Caco-2 (cell line): ENCODE measurements around the gene UST. TPM values are rescaled to one million over a fixed set of nuclear protein-coding genes. Genes with fewer than 3 reads are reported as not detected.

Source experiments
- BruUV-seq: library from RNA; stranded (reverse); fragments of 400-500 nt; replicated peaks from 2 replicates; lab custom pipeline; 2021; lab: Mats Ljungman, UMichigan
- CTCF ChIA-PET: fragments of 300-600 bp; sonication (Branson Sonifier 250); formaldehyde crosslinking; loops from one replicate; lab custom pipeline; 2022; ENCODE audit warnings: antibody characterized with exemption; lab: Charles Lee
- POLR2A ChIA-PET: fragments of 300-600 bp; sonication (Branson Sonifier 250); formaldehyde crosslinking; loops from one replicate; lab custom pipeline; 2022; ENCODE audit warnings: antibody characterized with exemption; lab: Charles Lee
- DNase-seq, 2 experiments: peaks; one replicate each; pipeline versions ENCODE4 v3.0.0 to v3.0.0-alpha.2; 2020 to 2022
- H3K27me3 ChIP-seq: replicated peaks from 2 replicates; pipeline ENCODE4 v1.6.0; 2011; ENCODE audit warnings: low read length; ENCODE audit not compliant: control insufficient read depth, insufficient read depth
- H3K36me3 ChIP-seq: 2 replicates; pipeline ENCODE4 v1.5.1; 2011; ENCODE audit warnings: low read length; ENCODE audit not compliant: control insufficient read depth, insufficient read depth
- H3K4me1 ChIP-seq: fragments of 250-450 bp; sonication (Bioruptor Pico); 2 replicates; pipeline ENCODE4 v1.5.1; 2020; ENCODE audit warnings: mild to moderate bottlenecking
- H3K4me3 ChIP-seq: 2 replicates; pipeline ENCODE4 v1.5.1; 2011; ENCODE audit warnings: low read depth, mild to moderate bottlenecking, control low read depth, low read length
- H3K9me3 ChIP-seq: fragments of 250-450 bp; sonication (Bioruptor Pico); 2 replicates; pipeline ENCODE4 v1.5.1; 2020; ENCODE audit warnings: mild to moderate bottlenecking, moderate library complexity
- H3K27ac Mint-ChIP-seq: one replicate; pipeline ENCODE4 v1.8.0; 2022; ENCODE audit warnings: mixed read lengths; ENCODE audit not compliant: unreplicated experiment
- H3K27me3 Mint-ChIP-seq: one replicate; pipeline ENCODE4 v1.8.0; 2022; ENCODE audit warnings: mixed read lengths; ENCODE audit not compliant: insufficient read depth, unreplicated experiment
- H3K36me3 Mint-ChIP-seq: one replicate; pipeline ENCODE4 v1.8.0; 2022; ENCODE audit warnings: mild to moderate bottlenecking, mixed read lengths; ENCODE audit not compliant: insufficient read depth, unreplicated experiment
- H3K4me1 Mint-ChIP-seq: one replicate; pipeline ENCODE4 v1.8.0; 2022; ENCODE audit warnings: low read depth, mixed read lengths; ENCODE audit not compliant: unreplicated experiment
- H3K4me3 Mint-ChIP-seq: one replicate; pipeline ENCODE4 v1.8.0; 2022; ENCODE audit warnings: mild to moderate bottlenecking, moderate library complexity, mixed read lengths; ENCODE audit not compliant: unreplicated experiment
- H3K9me3 Mint-ChIP-seq: one replicate; pipeline ENCODE4 v1.8.0; 2022; ENCODE audit warnings: mixed read lengths; ENCODE audit not compliant: unreplicated experiment
- CTCF ChIP-seq, 2 experiments: fragments of 200-600 bp in 1 of 2; IDR thresholded peaks; 1 replicate in 1 of 2; 2 replicates in 1 of 2; pipeline versions ENCODE4 v1.5.1 to v1.8.0; 2011 to 2022; ENCODE audit warnings: antibody characterized with exemption in 1 of 2, control low read depth in 1 of 2, inconsistent platforms in 1 of 2, low read depth in 1 of 2, low read length in 1 of 2, mild to moderate bottlenecking in 1 of 2, moderate library complexity in 1 of 2; ENCODE audit not compliant: insufficient read depth in 1 of 2, severe bottlenecking in 1 of 2, unreplicated experiment in 1 of 2
- intact Hi-C: fragments of 100-400 bp; cut with micrococcal nuclease; formaldehyde crosslinking; loops from one replicate; pipeline ENCODE4 v1.10.0; 2022; ENCODE audit not compliant: unreplicated experiment
- total RNA-seq: library from RNA; stranded (reverse); gene quantifications from 2 replicates; pipeline ENCODE4 v1.2.3, GENCODE V29; 2022

UST gene
- total RNA-seq, 1 experiment from 2014 or later = not detected

DNA sequence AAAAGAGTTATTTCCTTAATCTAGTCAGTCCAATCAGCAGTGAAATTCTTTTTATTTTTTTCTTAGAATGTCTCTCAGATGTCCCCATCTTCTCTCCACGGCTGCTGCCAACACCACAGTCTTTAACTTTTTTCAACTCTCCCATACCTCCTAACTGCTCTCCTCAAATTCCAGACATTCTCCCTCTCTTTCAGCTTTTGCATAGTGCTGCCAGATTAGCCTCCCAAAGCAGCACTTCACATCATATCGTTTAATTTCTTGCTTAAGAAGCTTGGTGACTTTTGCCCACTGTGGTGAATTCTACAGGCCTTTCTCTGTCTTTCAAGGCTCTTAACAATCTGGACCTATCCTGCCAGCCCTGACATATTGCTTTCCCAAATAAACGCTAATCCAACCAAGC is 233.4 kb downstream of the UST start:
- no peak for TF ChIP-seq CTCF (IDR thresholded peaks at IDR 0.05; ENCODE audit: insufficient read depth in 1 of 2, low read depth in 1 of 2, low read length in 1 of 2, severe bottlenecking in 1 of 2, unreplicated experiment in 1 of 2)
- H3K27ac Mint-ChIP-seq = no peak overlapping the region
- no peaks in the 10 kb centered on the region; the same call in 1 of the 2 replicates for H3K27me3 ChIP-seq
- H3K36me3 ChIP-seq = no peaks in the 10 kb centered on the region
- H3K9me3 Mint-ChIP-seq = no peaks in the 10 kb centered on the region
- H3K36me3 Mint-ChIP-seq = no peaks in the 10 kb centered on the region
- POLR2A ChIA-PET = no interaction called here
- DNase-seq = no peak
- CTCF ChIA-PET = no interaction called here
- no peaks in the 10 kb centered on the region for H3K9me3 ChIP-seq
- no TSS peak for BruUV-seq
- H3K4me1 Mint-ChIP-seq = no peaks in the 10 kb centered on the region
- no peak overlapping the region for H3K4me3 Mint-ChIP-seq
- no peak overlapping the region for H3K4me3 ChIP-seq
- H3K4me1 ChIP-seq = no peaks in the 10 kb centered on the region
- intact Hi-C loops = no loop called here
- H3K27me3 Mint-ChIP-seq = peaks cover 18% of the 10 kb centered on the region

- H3K4me3 Mint-ChIP-seq = no peak overlapping the region
- H3K27me3 Mint-ChIP-seq = peaks cover 21% of the 10 kb centered on the region
- H3K36me3 Mint-ChIP-seq = no peaks in the 10 kb centered on the region
- no peak for TF ChIP-seq CTCF (IDR thresholded peaks at IDR 0.05; ENCODE audit: insufficient read depth in 1 of 2, low read depth in 1 of 2, low read length in 1 of 2, severe bottlenecking in 1 of 2, unreplicated experiment in 1 of 2)
- Histone ChIP-seq H3K36me3 (no peaks in the 10 kb centered on the region), H3K27me3 (no peaks in the 10 kb centered on the region; the same call in 1 of the 2 replicates), H3K4me1 (no peaks in the 10 kb centered on the region), H3K9me3 (no peaks in the 10 kb centered on the region), H3K4me3 (no peak overlapping the region)
- H3K27ac Mint-ChIP-seq = no peak overlapping the region
- ChIA-PET CTCF (no interaction called here), POLR2A (no interaction called here)
- no peak for DNase-seq
- no TSS peak for BruUV-seq
- intact Hi-C loops = no loop called here
- H3K4me1 Mint-ChIP-seq = no peaks in the 10 kb centered on the region
- H3K9me3 Mint-ChIP-seq = no peaks in the 10 kb centered on the region
Observed at GRCh38 chr6:148981515-148981914, 234.7 kb downstream of the UST start.

DNA sequence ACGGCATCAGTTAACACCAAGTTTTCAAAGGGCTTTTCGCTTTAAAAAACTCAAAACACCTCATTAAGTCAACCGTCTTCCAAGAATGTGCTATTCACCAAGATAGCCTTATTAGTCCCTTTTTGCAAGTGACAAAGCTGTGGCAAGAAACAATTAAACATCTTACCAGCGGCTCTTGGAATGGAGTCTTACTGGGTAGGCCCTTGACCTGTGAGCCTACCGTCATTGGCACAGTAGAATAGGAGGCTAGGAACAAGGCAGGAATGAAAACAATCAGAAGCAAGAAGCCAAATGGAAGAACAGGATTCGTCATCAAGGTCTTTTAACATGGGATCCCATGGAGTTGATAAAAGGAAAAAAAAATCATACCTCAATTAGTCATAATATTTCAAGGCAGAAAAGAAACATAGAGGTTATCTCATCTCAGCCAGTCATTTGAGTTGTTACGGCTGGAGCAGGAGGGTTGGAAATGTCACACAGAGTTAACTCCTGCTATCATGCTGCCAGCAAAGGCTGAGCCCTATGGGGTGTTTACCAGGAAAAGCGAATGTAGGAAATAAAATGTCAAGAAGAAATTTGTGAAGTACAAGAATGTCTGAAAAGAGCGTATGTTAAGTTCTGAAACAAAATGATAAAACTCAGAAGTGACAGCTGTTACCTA is 236.4 kb downstream of the UST start:
- H3K36me3 ChIP-seq = no peaks in the 10 kb centered on the region
- no peaks in the 10 kb centered on the region for H3K9me3 ChIP-seq
- ChIA-PET POLR2A (no interaction called here), CTCF (no interaction called here)
- Mint-ChIP-seq H3K27me3 (peaks cover 26% of the 10 kb centered on the region), H3K9me3 (no peaks in the 10 kb centered on the region), H3K36me3 (no peaks in the 10 kb centered on the region), H3K4me1 (no peaks in the 10 kb centered on the region), H3K4me3 (no peak overlapping the region), H3K27ac (no peak overlapping the region)
- TF ChIP-seq CTCF (IDR thresholded peaks at IDR 0.05; ENCODE audit: insufficient read depth in 1 of 2, low read depth in 1 of 2, low read length in 1 of 2, severe bottlenecking in 1 of 2, unreplicated experiment in 1 of 2) = no peak
- no peak overlapping the region for H3K4me3 ChIP-seq
- intact Hi-C loops = no loop called here
- H3K27me3 ChIP-seq = no peaks in the 10 kb centered on the region; the same call in 1 of the 2 replicates
- no peaks in the 10 kb centered on the region for H3K4me1 ChIP-seq
- no peak for DNase-seq
- BruUV-seq = no TSS peak
